Measurements from ENCODE around the gene CSF2. TPM values are rescaled to one million over a fixed set of nuclear protein-coding genes. Genes with fewer than 3 reads are reported as not detected.

The CSF2 gene
- total RNA-seq, 2 donors from 2014 or later = 31.1 to 50.7 TPM

- Mint-ChIP-seq H3K9me3 (no peaks in the 10 kb centered on the region), H3K4me1 (ENCODE audit: low read depth) (peaks cover 4% of the 10 kb centered on the region), H3K4me3 (no peak overlapping the region), H3K36me3 (ENCODE audit: insufficient read depth in 2 of 2) (peaks cover 0 to 2% of the 10 kb centered on the region in 2 donors), H3K27me3 (ENCODE audit: low read depth) (peaks cover 15% of the 10 kb centered on the region), H3K27ac (no peak overlapping the region)
- ATAC-seq (replicated peaks in 1 of 2) = no peak
- no peak for DNase-seq
Observed at GRCh38 chr5:132049093-132049492, 24.5 kb upstream of the CSF2 start.

- Mint-ChIP-seq H3K27ac (no peak overlapping the region), H3K27me3 (ENCODE audit: low read depth) (peaks cover 11% of the 10 kb centered on the region), H3K36me3 (ENCODE audit: insufficient read depth in 2 of 2) (no peaks in the 10 kb centered on the region), H3K9me3 (no peaks in the 10 kb centered on the region), H3K4me1 (ENCODE audit: low read depth) (peaks cover 8% of the 10 kb centered on the region), H3K4me3 (no peak overlapping the region)
- ATAC-seq (replicated peaks in 1 of 2) (no peak), DNase-seq (no peak)
Observed at GRCh38 chr5:132049559-132049958, 24.0 kb upstream of the CSF2 start.

GRCh38 chr5:132050136-132050535, 23.5 kb upstream of the CSF2 start:
- ATAC-seq (replicated peaks in 1 of 2) = no peak
- no peak overlapping the region for H3K4me3 Mint-ChIP-seq

GRCh38 chr5:132050661-132051552, 22.7 kb upstream of the CSF2 start:
- peaks cover 21% of the 10 kb centered on the region for H3K4me1 Mint-ChIP-seq (ENCODE audit: low read depth)
- peaks cover 4% of the 10 kb centered on the region for H3K27me3 Mint-ChIP-seq (ENCODE audit: low read depth)
- H3K9me3 Mint-ChIP-seq = no peaks in the 10 kb centered on the region
- no peak overlapping the region for H3K4me3 Mint-ChIP-seq
- no peak overlapping the region for H3K27ac Mint-ChIP-seq
- H3K36me3 Mint-ChIP-seq (ENCODE audit: insufficient read depth in 2 of 2) = no peaks in the 10 kb centered on the region
- ATAC-seq (replicated peaks in 1 of 2) = no peak
- DNase-seq = no peak

More at GRCh38 chr5:132050136-132050535, 23.5 kb upstream of the CSF2 start:
- Mint-ChIP-seq H3K9me3 (no peaks in the 10 kb centered on the region), H3K27me3 (ENCODE audit: low read depth) (peaks cover 5% of the 10 kb centered on the region), H3K4me1 (ENCODE audit: low read depth) (peaks cover 13% of the 10 kb centered on the region), H3K36me3 (ENCODE audit: insufficient read depth in 2 of 2) (no peaks in the 10 kb centered on the region), H3K27ac (no peak overlapping the region)
- no peak for DNase-seq

- Mint-ChIP-seq H3K4me3 (no peak overlapping the region), H3K27ac (no peak overlapping the region), H3K36me3 (ENCODE audit: insufficient read depth in 2 of 2) (no peaks in the 10 kb centered on the region), H3K27me3 (ENCODE audit: low read depth) (peaks cover 7% of the 10 kb centered on the region), H3K9me3 (no peaks in the 10 kb centered on the region), H3K4me1 (ENCODE audit: low read depth) (peaks cover 37% of the 10 kb centered on the region)
- DNase-seq = no peak
- no peak for ATAC-seq (replicated peaks in 1 of 2)
Observed at GRCh38 chr5:132052520-132052919, 21.1 kb upstream of the CSF2 start.

- DNase-seq = no peak
- no peaks in the 10 kb centered on the region for H3K9me3 Mint-ChIP-seq
- H3K4me3 Mint-ChIP-seq = no peak overlapping the region
- ATAC-seq (replicated peaks in 1 of 2) = no peak
- H3K4me1 Mint-ChIP-seq (ENCODE audit: low read depth) = peaks cover 42% of the 10 kb centered on the region
- H3K36me3 Mint-ChIP-seq (ENCODE audit: insufficient read depth in 2 of 2) = no peaks in the 10 kb centered on the region
- H3K27ac Mint-ChIP-seq = no peak overlapping the region
- peaks cover 9% of the 10 kb centered on the region for H3K27me3 Mint-ChIP-seq (ENCODE audit: low read depth)
Observed at GRCh38 chr5:132053483-132053882, 20.1 kb upstream of the CSF2 start.

GRCh38 chr5:132054031-132054696, 19.4 kb upstream of the CSF2 start:
- H3K9me3 Mint-ChIP-seq = no peaks in the 10 kb centered on the region
- no peak overlapping the region for H3K4me3 Mint-ChIP-seq
- no peaks in the 10 kb centered on the region for H3K36me3 Mint-ChIP-seq (ENCODE audit: insufficient read depth in 2 of 2)
- no peak for DNase-seq
- no peak for ATAC-seq (replicated peaks in 1 of 2)
- H3K27ac Mint-ChIP-seq = no peak overlapping the region
- peaks cover 48% of the 10 kb centered on the region for H3K4me1 Mint-ChIP-seq (ENCODE audit: low read depth)
- peaks cover 9% of the 10 kb centered on the region for H3K27me3 Mint-ChIP-seq (ENCODE audit: low read depth)

GRCh38 chr5:132054697-132055440, 18.7 kb upstream of the CSF2 start:
- H3K27ac Mint-ChIP-seq = no peak overlapping the region
- H3K4me1 Mint-ChIP-seq (ENCODE audit: low read depth) = peaks cover 55% of the 10 kb centered on the region
- H3K27me3 Mint-ChIP-seq (ENCODE audit: low read depth) = peaks cover 9% of the 10 kb centered on the region
- H3K4me3 Mint-ChIP-seq = no peak overlapping the region
- H3K9me3 Mint-ChIP-seq = no peaks in the 10 kb centered on the region
- H3K36me3 Mint-ChIP-seq (ENCODE audit: insufficient read depth in 2 of 2) = no peaks in the 10 kb centered on the region
- ATAC-seq (replicated peaks in 1 of 2) (no peak), DNase-seq (no peak)

GRCh38 chr5:132055441-132055807, 18.2 kb upstream of the CSF2 start:
- Mint-ChIP-seq H3K9me3 (no peaks in the 10 kb centered on the region), H3K4me1 (ENCODE audit: low read depth) (peaks cover 58% of the 10 kb centered on the region), H3K36me3 (ENCODE audit: insufficient read depth in 2 of 2) (no peaks in the 10 kb centered on the region), H3K27me3 (ENCODE audit: low read depth) (peaks cover 9% of the 10 kb centered on the region), H3K4me3 (no peak overlapping the region), H3K27ac (no peak overlapping the region)
- ATAC-seq (replicated peaks in 1 of 2) (no peak), DNase-seq (no peak)

- peak; percentile 81 to 82 for ATAC-seq (replicated peaks in 1 of 2)
- peak overlapping the region; percentile 49 for H3K27ac Mint-ChIP-seq
- DNase-seq = peak; percentile 51 to 56
- H3K4me3 Mint-ChIP-seq = peak overlapping the region in 1 of 2 donors; percentile 46
- no peaks in the 10 kb centered on the region for H3K36me3 Mint-ChIP-seq (ENCODE audit: insufficient read depth in 2 of 2)
- no peaks in the 10 kb centered on the region for H3K9me3 Mint-ChIP-seq
- H3K27me3 Mint-ChIP-seq (ENCODE audit: low read depth) = peaks cover 9% of the 10 kb centered on the region
- peaks cover 63% of the 10 kb centered on the region for H3K4me1 Mint-ChIP-seq (ENCODE audit: low read depth)
Observed at GRCh38 chr5:132055808-132056609, 17.6 kb upstream of the CSF2 start.

GRCh38 chr5:132056610-132057497, 16.7 kb upstream of the CSF2 start:
- no peak for ATAC-seq (replicated peaks in 1 of 2)
- Mint-ChIP-seq H3K4me3 (peak overlapping the region in 1 of 2 donors; percentile 35), H3K4me1 (ENCODE audit: low read depth) (peaks cover 63% of the 10 kb centered on the region), H3K27ac (no peak overlapping the region), H3K9me3 (no peaks in the 10 kb centered on the region), H3K36me3 (ENCODE audit: insufficient read depth in 2 of 2) (no peaks in the 10 kb centered on the region), H3K27me3 (ENCODE audit: low read depth) (peaks cover 9% of the 10 kb centered on the region)
- DNase-seq = no peak
